CD4-positive, alpha-beta T cell treated with Interleukin-15 for 1 hour (primary cell): ENCODE measurements around the gene POLG2.

Source experiments
- DNase-seq: peaks from one replicate; pipeline ENCODE4 v3.0.0-alpha.2; 2020

The POLG2 gene

DNA sequence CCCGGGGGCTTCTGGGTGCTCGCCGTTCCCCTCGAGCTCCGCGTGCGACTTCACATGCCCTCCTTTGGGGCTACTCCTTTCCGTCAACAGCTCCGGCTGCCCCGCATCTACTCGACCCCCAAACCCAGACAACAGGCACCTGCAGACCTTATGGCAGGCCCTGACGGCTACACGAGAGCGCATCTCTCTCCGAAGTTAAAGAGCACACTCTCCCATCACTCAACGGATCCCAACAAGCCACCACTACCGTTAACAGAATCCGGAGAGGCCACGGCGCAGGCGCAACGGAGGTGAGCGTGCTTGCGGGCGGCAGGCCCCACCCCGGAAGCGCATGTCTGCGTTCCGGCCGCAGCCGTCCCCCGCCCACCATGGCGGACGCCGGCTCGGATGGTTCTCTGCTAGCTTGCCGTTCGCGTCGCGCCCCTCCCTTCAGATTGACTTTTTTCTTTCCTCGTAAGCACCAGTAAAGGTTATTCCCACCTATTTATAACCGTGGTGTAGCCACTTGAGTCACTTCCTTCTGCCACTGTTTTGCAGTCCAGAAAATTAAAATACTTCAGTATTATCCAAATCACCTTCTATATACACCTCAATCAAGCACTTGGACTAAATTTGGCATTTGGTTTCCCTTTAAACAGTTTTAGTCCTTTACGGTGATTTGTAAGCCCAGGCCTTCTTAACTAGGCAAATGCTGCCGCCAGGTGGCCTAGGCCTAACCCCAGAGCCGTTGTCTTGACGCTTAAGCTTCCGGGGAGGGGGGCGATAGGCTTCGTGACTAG lies at the start of gene POLG2:
TSS of gene POLG2 (minus strand) at position 269 of the 779 bp plus-strand sequence. CDS start at position 183, 86 bp downstream.
- peak; percentile 96 for DNase-seq

DNA sequence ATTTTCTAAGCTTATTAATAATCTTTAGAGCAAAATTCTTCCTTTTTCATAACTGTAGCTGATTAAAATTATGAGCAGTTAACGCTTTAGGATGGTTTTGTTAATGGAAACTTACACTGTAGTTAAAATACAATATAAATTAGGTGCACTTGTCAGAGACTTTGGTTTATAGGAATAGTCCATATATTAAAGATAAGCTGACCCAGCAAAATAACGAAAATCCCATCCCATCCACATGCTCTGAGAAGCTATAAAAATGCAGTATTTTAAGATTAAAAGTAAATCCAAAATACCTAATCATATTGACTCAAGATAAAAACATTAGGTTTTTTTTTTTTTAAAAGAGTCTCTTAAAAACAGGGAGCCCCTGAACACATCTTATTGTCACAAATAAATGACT lies 47.9 kb upstream of the POLG2 start:
- DNase-seq: no peak

- no peak for DNase-seq
Observed at GRCh38 chr17:64540118-64540776, 43.4 kb upstream of the POLG2 start.

DNA sequence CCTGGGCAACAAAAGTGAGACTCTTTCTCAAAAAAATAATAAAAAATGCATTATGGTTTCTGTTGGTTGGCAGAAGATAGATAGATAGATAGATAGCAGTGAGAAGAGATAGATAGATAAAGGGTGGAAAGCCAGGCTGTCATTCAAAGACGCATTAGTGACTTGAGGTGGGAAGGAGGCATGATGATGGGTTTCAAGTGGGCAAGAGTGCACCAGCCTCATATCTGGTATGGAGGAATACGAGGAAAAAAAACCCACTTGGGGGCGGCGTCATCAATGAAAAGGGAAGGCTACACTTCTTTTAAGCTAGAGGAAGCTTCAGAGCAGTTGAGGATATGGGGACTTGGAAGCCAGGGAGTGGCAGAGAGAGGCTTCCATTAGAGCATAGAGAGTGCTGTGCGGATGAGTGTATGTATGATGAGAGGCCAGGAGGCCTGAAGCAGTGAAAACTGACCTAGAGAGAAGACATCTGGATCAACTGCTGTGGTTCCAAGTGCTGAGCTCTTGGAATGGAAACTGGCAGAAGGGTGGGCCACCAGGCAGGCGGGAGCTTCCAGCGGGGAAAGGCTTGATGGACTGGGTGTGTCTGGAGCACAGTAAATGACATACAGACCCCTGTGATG lies 41.8 kb upstream of the POLG2 start:
- DNase-seq: no peak

GRCh38 chr17:64537488-64537887 lies 40.6 kb upstream of the POLG2 start:
- DNase-seq: no peak

GRCh38 chr17:64536913-64537312 lies 40.1 kb upstream of the POLG2 start:
- no peak for DNase-seq

DNA sequence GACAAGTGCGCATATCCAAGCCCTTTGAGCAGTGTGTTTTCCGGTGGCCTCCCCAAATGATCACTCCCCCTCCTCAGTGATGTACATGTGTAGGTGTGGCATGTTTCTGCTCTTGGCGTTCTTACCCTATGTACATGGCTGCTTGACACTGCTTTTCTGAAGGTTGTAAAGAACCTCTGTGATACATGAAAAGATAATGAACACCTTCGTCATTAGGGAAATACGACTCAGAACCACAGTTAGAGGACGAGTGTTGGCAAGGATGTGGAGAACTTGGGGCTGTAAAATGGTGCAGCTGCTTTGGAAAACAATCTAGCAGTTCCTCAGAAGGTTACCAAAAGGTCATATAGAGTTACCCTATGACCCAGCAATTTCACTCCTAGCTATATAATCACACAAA lies 38.5 kb upstream of the POLG2 start:
- no peak for DNase-seq

- no peak for DNase-seq
Observed at GRCh38 chr17:64534187-64534586, 37.3 kb upstream of the POLG2 start.

GRCh38 chr17:64533784-64534183 lies 36.9 kb upstream of the POLG2 start:
- DNase-seq: no peak

GRCh38 chr17:64532409-64532808 lies 35.6 kb upstream of the POLG2 start:
- no peak for DNase-seq

DNA sequence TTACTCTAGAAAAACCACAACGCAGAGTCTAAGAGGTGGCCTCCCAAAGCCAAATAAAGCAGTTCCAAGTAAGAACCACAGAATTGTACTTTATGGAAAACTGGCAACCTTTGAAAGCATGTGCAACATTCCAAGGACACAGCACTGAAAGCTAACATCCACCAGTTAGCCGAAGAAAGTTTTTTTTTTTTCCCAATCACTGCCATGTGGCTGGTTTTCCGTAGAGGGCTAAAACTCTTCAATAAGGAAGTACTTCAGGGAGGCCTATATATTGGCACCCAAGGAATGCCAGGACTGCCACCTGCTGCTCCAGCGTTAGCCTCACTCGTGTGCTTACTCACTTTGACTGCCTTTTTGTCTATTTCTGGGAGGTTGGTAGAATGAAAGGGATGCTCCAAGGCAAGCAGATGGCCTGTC lies 35.1 kb upstream of the POLG2 start:
- DNase-seq: no peak

DNA sequence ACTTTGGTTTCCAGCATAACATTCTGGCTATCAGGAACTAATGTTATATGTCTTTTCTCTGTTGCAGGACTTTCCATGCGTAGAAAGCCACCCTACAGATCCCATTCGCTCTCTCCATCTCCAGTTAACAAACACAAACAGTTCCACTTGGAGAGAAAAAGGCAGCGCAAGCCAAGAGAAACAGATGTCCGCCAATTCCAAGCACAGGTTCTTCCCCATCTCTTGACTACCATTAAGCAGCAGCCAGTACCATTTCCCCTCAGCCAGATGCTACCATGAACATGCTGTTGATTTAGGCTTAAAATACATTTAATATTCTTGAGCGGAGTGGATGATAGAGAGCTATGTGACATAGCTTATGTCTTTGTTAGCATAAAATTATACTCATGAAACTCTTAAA lies 32.4 kb upstream of the POLG2 start:
- DNase-seq: no peak

DNA sequence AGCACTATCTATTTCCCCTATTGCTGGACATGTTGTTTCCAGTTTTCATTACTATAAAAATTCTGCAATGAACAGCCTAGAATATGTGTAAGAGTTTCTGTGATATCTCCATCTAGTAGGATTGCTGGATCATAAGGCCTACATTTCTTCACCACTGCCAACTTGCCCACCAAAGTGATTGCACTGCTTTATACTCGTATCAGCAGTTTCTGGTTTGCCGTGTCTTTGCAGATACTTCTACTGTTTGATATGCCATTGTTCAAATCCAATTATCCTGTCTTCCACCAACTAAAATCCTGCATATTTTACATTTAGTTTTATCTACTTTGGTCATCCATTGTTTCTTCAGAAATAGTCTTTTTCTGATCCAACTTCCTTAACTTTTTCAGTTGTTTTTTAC lies 31.1 kb upstream of the POLG2 start:
- DNase-seq: no peak

- DNase-seq: no peak
Observed at GRCh38 chr17:64520359-64520758, 23.5 kb upstream of the POLG2 start.

DNA sequence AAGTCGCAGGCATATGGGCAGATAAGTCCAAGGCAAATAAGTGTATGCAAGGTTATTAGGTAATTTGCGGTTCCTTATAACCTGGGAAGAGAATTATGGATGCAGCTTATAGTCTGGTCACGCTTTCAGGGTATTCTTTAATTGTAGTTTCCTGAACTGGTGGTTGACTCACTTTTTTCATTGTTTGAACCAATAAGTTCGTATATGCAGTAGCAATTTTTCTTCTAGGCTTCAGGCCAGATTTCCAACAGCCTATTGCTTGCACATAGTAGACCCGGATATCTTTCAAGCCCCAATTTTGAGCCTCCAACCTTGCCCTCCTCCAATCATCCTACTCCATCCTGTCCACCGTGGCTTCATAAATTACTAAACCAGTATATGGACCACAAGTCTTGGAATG lies 22.7 kb upstream of the POLG2 start:
- no peak for DNase-seq

- DNase-seq: no peak
Observed at GRCh38 chr17:64515829-64516228, 19.0 kb upstream of the POLG2 start.

GRCh38 chr17:64515419-64515818 lies 18.6 kb upstream of the POLG2 start:
- DNase-seq: no peak

DNA sequence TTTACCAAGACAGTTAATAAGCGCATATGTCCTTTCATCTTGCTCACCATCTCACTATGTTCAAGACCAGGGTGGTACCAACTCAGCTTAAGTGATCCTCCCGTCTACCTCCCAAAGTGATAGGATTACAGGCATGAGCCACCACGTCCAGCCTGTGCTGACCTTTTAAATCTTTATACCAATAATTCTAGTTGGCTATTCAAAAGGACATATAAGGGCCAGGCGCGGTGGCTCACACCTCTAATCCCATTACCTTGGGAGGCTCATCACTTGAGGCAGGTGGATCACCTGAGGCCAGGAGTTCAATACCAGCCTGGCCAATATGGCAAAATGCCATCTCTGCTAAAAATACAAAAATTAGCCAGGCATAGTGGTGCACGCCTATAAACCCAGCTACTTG lies 12.3 kb upstream of the POLG2 start:
- no peak for DNase-seq

GRCh38 chr17:64508683-64509082 lies 11.8 kb upstream of the POLG2 start:
- DNase-seq: no peak

- peak; percentile 49 for DNase-seq
Observed at GRCh38 chr17:64507413-64507782, 10.5 kb upstream of the POLG2 start.

GRCh38 chr17:64506576-64507412 lies 9.9 kb upstream of the POLG2 start, which contains the start of gene CEP95:
Gene CEP95 (plus strand): TSS chr17:64506977. CDS start chr17:64507098, 121 bp downstream.
- DNase-seq: peak; percentile 97

DNA sequence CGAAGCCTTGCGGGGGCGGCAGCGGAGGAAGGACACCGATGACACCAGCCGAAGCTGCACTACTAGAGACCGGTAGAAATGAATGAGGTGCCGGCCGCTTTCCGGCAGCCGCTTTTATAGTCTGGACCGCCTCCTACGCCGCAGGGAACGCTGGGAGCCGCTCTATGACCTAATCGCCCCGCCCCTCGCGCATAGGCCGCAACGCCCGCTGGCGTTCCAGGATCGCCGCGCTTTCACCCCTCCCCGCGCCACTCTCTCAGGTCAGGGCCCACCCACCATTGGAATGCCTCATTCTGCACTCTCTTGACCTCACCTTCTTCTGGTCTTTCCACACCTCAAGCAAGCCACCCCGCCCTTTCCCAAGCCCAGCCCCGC lies 9.3 kb upstream of the POLG2 start, which contains the start of gene DDX5:
TSS of gene DDX5 (minus strand) at position 89 of the 375 bp plus-strand sequence. CDS start 170 bp downstream, outside the sequence.
- peak; percentile 98 for DNase-seq
